Epithelial cell of prostate (primary cell): ENCODE results near the gene EFHC1.
A peak's percentile ranks its signal among the peaks of the same experiment; 100 is the strongest.

Experiments used
- DNase-seq: peaks from one replicate; pipeline ENCODE4 v3.0.0-alpha.2; 2011; ENCODE audit warnings: low read depth, low spot score
- H3K27ac ChIP-seq: fragments of 450-650 bp; 2 replicates; pipeline ENCODE4 v1.5.1; 2017; ENCODE audit warnings: mild to moderate bottlenecking

The EFHC1 gene

GRCh38 chr6:52499681-52500236 is 79.6 kb downstream of the EFHC1 start:
- no peak for DNase-seq
- H3K27ac ChIP-seq: no peak overlapping the region

GRCh38 chr6:52500238-52501129 is 80.3 kb downstream of the EFHC1 start:
- DNase-seq: no peak
- no peak overlapping the region for H3K27ac ChIP-seq

GRCh38 chr6:52502306-52503029 is 82.3 kb downstream of the EFHC1 start:
- no peak for DNase-seq
- no peak overlapping the region for H3K27ac ChIP-seq

DNA sequence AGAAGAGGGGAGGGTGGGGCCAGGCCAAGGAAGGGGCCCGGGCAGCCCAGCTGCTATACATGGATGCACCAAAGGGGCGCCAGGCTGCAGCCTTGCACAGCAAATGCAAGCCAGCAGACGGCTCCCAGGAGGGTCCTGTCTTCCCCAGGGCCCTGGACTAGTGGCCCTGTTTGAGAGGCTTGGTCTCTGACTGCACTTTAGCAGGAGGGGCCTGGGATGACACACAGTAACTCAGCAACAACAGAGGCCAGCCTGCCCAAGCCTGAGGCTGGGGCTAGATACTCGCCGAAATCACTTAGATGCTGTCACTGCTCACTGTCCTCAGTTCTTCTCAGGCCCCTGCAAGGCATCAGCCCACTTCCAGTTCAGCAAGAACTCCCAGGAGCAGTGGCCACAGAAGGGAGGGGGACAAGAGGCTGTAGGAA is 83.2 kb downstream of the EFHC1 start:
- H3K27ac ChIP-seq: peak overlapping the region; percentile 75
- no peak for DNase-seq

DNA sequence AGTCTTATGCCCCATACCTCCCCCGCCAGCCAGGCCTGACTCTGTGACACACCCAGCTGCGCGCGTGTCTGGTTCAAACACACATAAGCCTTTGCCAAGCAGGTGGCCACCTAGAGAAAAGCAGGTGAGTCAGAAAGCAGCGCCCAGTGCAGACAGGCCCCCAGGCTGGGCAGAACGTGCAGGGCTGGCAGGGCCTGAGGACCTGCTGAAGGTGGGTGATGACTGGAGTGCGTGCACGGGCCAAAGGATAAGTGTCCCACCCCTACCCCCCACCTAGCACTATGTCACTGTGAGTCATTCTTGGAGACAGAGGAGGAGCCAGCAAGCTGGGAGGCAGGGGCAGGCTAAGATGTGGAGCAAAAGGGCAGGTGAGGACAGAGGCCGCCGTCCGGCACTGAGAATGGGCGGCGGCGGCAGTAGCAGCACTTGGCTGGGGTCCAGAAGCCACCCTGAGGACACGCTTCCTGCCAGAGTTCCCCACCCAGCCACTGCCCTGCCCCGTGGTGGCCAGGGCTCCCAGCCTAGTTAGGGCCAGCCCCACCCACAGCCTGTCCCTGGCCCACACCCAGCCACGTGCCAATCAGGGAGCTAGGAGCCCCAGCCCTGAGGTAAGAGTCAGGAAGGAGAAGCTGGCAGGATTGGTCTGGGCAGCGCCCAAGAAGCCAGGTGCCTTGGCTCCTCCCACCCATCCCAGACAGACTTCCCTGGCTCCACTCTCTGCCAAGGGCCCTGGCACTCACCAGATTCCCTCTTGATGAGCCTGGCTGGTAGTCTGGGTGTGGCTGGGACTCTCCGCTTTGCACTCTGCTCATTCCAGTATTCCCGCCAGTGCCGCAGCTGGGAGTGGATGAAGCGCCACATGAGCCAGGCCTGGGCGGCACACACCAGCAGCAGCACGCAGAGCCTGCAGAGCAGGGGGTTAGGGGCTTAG is 84.0 kb downstream of the EFHC1 start:
- H3K27ac ChIP-seq: peak overlapping the region; percentile 75
- peak; percentile 94 for DNase-seq

- peak overlapping the region; percentile 75 for H3K27ac ChIP-seq
- no peak for DNase-seq
These were observed 84.6 kb downstream of the EFHC1 start for GRCh38 chr6:52504782-52505136.

GRCh38 chr6:52505726-52506409 is 85.7 kb downstream of the EFHC1 start:
- DNase-seq: no peak

DNA sequence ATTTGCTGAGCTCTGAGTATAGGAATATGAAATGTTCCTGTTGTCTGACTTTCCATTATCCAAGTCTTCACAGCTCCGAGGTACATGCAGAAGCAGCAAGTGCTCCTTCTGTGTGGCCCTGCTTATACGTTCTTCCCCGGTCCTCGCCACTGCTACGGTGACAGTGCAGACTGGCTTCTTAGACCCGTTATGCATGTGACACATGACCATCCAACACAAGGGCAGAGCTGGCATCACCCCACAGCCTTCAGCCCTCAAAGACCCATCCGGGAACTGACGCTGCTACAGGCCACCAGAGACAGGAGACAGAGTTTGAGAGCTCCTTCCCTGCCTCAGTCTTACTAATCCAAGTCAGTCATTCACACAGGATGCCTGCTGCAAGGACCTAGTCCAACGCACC is 86.3 kb downstream of the EFHC1 start:
- no peak overlapping the region for H3K27ac ChIP-seq
- DNase-seq: no peak

More at GRCh38 chr6:52505726-52506409, 85.7 kb downstream of the EFHC1 start:
- H3K27ac ChIP-seq: no peak overlapping the region

GRCh38 chr6:52507557-52508260 is 87.6 kb downstream of the EFHC1 start:
- DNase-seq: no peak
- H3K27ac ChIP-seq: no peak overlapping the region

- no peak for DNase-seq
- no peak overlapping the region for H3K27ac ChIP-seq
These were observed 88.2 kb downstream of the EFHC1 start for GRCh38 chr6:52508261-52508739.

GRCh38 chr6:52509281-52510212 is 89.4 kb downstream of the EFHC1 start:
- H3K27ac ChIP-seq: no peak overlapping the region

DNA sequence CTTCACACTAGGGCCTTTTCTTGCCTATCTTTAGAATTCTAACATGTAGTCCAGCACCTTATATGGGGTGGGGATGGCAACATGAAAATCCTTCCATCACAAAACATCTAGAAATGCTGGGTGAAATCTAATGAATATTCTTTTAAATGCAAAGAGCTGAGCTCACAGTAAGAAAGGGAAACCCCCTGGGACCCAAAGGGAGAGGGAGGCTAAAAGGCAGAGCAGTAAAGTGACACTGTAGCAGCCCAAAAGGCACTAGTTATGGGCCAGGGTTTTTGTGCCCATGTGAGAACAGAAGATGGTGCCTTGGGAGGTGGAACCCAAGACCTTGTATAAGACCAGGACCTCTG is 90.0 kb downstream of the EFHC1 start:
- H3K27ac ChIP-seq: no peak overlapping the region

More at GRCh38 chr6:52509281-52510212, 89.4 kb downstream of the EFHC1 start:
- DNase-seq: no peak

GRCh38 chr6:52511163-52511562 is 91.0 kb downstream of the EFHC1 start:
- H3K27ac ChIP-seq: no peak overlapping the region
- DNase-seq: no peak

More for the DNA sequence above, 90.0 kb downstream of the EFHC1 start:
- no peak for DNase-seq

GRCh38 chr6:52511572-52512151 is 91.5 kb downstream of the EFHC1 start:
- H3K27ac ChIP-seq: no peak overlapping the region

DNA sequence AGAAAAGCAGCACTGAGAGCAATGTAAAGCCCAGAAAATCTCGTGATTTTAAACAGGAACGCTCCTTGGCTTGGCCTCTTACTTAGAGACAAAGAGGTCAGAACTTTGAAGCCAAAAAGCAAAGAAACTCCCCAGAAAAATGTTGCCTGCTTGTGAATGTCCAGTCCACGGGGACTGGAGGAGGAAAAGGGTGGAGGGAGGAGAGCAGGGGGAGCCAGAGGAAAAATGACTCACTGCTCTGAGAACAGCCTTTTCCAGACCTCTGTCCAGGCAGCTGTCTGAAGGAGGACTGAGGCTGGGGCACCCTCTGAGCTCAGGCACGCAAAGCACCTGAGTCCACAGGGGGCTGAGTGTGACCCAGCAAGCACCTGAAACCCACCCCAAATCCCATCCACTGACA is 92.1 kb downstream of the EFHC1 start:
- H3K27ac ChIP-seq: no peak overlapping the region
- no peak for DNase-seq

More at GRCh38 chr6:52511572-52512151, 91.5 kb downstream of the EFHC1 start:
- no peak for DNase-seq

DNA sequence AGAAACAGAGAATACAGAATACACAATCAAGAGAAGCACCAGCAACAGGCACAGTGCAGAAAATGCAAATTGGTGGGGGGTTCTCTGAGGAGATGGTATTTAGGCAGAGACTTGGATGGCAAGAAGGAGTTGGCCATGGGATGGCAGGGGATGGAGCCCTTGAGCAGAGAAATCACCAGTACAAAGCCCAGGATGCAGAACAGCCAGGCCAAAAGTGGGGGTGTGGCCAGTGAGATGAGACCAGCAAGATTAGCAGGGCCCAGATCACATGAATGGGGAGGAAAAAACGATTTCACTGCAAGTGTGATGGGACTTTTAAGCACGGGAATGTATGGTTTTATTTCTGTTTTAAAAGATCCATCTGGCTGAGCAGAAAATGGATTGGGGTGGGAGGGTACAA is 93.3 kb downstream of the EFHC1 start:
- DNase-seq: no peak
- H3K27ac ChIP-seq: no peak overlapping the region

GRCh38 chr6:52513896-52514295 is 93.8 kb downstream of the EFHC1 start:
- H3K27ac ChIP-seq: no peak overlapping the region
- no peak for DNase-seq
